Right lobe of liver (tissue), 6 donors: Measurements from ENCODE around the gene KDELR3. TPM values are rescaled to one million over a fixed set of nuclear protein-coding genes. Genes with fewer than 3 reads are reported as not detected.

Source experiments
- ATAC-seq, 4 donors: fragments of 200-7000 bp; cut with Tn5 transposase; one replicate each; pipeline ENCODE4 v1.9.1; 2020; ENCODE audit warnings: mild to moderate bottlenecking in 4 of 4, moderate library complexity in 4 of 4
- DNase-seq, 3 donors: peaks; one replicate each; pipeline ENCODE4 v3.0.0-alpha.2; 2020
- H3K27ac ChIP-seq, 3 donors: fragments of 200-600 bp; one replicate each; pipeline ENCODE4 v1.8.0; 2022
- H3K27me3 ChIP-seq, 2 donors: fragments of 200-600 bp; one replicate each; pipeline ENCODE4 v1.8.0; 2022
- H3K36me3 ChIP-seq, 4 donors: fragments of 200-600 bp; sonication (generic) in 1 of 4; one replicate each; pipeline versions ENCODE4 v1.5.1 to v1.8.0; 2017 to 2022; ENCODE audit warnings: control low read depth in 1 of 4
- H3K4me1 ChIP-seq, 4 donors: fragments of 200-600 bp; sonication (generic) in 1 of 4; one replicate each; pipeline versions ENCODE4 v1.5.1 to v1.8.0; 2017 to 2022; ENCODE audit warnings: control low read depth in 1 of 4
- H3K4me3 ChIP-seq, 3 donors: fragments of 200-600 bp; one replicate each; pipeline ENCODE4 v1.8.0; 2022
- H3K9me3 ChIP-seq, 4 donors: fragments of 200-600 bp; sonication (generic) in 1 of 4; one replicate each; pipeline versions ENCODE4 v1.5.1 to v1.8.0; 2017 to 2022; ENCODE audit warnings: control low read depth in 1 of 4
- POLR2A ChIP-seq: fragments of 450-650 bp; IDR thresholded peaks from one replicate; pipeline ENCODE4 v1.6.1; 2017; ENCODE audit warnings: antibody characterized with exemption, mild to moderate bottlenecking
- WGBS: methylation state at CpG from one replicate; pipeline ENCODE4 v1.1.6; 2018; ENCODE audit warnings: low coverage, low lambda C conversion rate; ENCODE audit not compliant: insufficient coverage; ENCODE audit errors: missing lambda C conversion rate; 5-methylcytosine and 5-hydroxymethylcytosine counted together
- intact Hi-C, 2 donors: fragments of 100-400 bp; cut with DNase I; formaldehyde crosslinking; loops; one replicate each; pipeline versions ENCODE4 v1.11.2 to v1.14.1; 2022
- total RNA-seq, 6 experiments: library from RNA; depleted of rRNA in 2 of 6; stranded (reverse); fragments of >200 nt in 2 of 6; fragmentation: NEBNext Ultra II Directional in 3 of 6; extraction: Animal tissue kit (Norgen Biotek cat#: 25700) in 3 of 6; gene quantifications; one replicate each; pipeline versions ENCODE4 v1.1.0 to v1.2.4, GENCODE V29; 2016 to 2023
- TF ChIP-seq, protein P1 (sequence below), 4 donors: fragments of 200-600 bp in 3 of 4; fragments of 450-650 bp in 1 of 4; IDR thresholded peaks; one replicate each; pipeline versions ENCODE4 v1.5.1 to v1.8.0; 2016 to 2022; ENCODE audit warnings: antibody characterized with exemption in 4 of 4, mild to moderate bottlenecking in 2 of 4
- donor health status: DM: no; HTN: yes; CAD: no.
- donor health status: DM: no; HTN: no; CAD: no.
- donor health status: DM: no; HTN: no; CAD: no.
- donor health status: DM: no; HTN: yes; CAD: no.
- donor health status: DM: no; HTN: yes; CAD: no.

The KDELR3 gene
- total RNA-seq, 6 experiments from 2014 or later = 2.4 to 53.8 (median 12.8) TPM

DNA sequence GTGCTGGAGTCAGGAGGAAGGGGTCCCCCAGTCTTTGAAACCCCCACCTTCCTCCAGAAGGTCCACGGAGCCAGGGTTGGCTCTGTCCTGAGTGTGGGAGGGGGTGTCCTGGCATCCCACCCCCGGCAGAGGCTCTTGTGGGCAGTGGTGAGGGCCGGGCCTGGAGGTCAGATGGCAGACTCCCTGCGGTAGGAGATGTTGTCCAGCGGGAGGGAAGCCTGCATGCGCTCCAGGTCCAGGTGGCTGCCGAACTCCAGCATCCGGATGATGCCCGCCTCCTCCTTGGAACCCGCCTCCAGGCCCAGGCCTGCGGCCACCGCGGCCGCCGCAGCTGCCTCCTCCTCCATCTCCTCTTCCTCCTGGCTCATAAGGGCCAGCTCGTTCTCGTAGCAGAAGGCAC is 41.3 kb upstream of the KDELR3 start:
- H3K4me1 ChIP-seq = peaks cover 0 to 27% (median 10%) of the 10 kb centered on the region in 4 donors
- intact Hi-C loops = no loop called here
- no peak overlapping the region for H3K27ac ChIP-seq
- ATAC-seq (no peak), DNase-seq (no peak)
- H3K36me3 ChIP-seq = no peaks in the 10 kb centered on the region
- TF ChIP-seq, protein P1, sequence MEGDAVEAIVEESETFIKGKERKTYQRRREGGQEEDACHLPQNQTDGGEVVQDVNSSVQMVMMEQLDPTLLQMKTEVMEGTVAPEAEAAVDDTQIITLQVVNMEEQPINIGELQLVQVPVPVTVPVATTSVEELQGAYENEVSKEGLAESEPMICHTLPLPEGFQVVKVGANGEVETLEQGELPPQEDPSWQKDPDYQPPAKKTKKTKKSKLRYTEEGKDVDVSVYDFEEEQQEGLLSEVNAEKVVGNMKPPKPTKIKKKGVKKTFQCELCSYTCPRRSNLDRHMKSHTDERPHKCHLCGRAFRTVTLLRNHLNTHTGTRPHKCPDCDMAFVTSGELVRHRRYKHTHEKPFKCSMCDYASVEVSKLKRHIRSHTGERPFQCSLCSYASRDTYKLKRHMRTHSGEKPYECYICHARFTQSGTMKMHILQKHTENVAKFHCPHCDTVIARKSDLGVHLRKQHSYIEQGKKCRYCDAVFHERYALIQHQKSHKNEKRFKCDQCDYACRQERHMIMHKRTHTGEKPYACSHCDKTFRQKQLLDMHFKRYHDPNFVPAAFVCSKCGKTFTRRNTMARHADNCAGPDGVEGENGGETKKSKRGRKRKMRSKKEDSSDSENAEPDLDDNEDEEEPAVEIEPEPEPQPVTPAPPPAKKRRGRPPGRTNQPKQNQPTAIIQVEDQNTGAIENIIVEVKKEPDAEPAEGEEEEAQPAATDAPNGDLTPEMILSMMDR (IDR thresholded peaks at IDR 0.05) = no peak
- TF ChIP-seq POLR2A = no peak
- WGBS = 75% methylated on average over 2 of the region's 17 CpGs
- H3K4me3 ChIP-seq = no peak overlapping the region
- H3K9me3 ChIP-seq = no peaks in the 10 kb centered on the region
- no peaks in the 10 kb centered on the region for H3K27me3 ChIP-seq

DNA sequence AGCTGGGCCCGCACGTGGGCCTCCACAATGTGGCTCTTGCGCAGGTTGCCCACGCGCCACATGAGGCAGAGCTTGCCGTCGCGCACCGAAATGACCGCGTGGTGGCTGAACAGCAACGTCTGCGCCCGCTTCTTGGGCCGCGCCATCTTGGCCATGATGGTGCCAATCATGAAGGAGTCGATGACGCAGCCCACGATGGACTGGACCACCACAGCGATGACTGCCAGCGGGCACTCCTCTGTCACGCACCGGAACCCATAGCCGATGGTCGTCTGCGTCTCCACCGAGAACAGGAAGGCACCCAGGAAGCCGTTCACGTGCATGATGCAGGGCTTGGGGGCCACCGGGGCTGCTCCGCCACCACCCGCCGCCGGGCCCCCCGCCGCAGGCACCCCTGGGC is 40.4 kb upstream of the KDELR3 start:
- WGBS = 96% methylated on average over 5 of the region's 36 CpGs
- DNase-seq (no peak), ATAC-seq (no peak)
- Histone ChIP-seq H3K4me1 (peaks cover 0 to 22% (median 10%) of the 10 kb centered on the region in 4 donors), H3K4me3 (no peak overlapping the region), H3K27ac (no peak overlapping the region), H3K27me3 (no peaks in the 10 kb centered on the region), H3K36me3 (no peaks in the 10 kb centered on the region), H3K9me3 (no peaks in the 10 kb centered on the region)
- TF ChIP-seq, protein P1 (IDR thresholded peaks at IDR 0.05) = no peak
- no peak for TF ChIP-seq POLR2A
- intact Hi-C loops = no loop called here

DNA sequence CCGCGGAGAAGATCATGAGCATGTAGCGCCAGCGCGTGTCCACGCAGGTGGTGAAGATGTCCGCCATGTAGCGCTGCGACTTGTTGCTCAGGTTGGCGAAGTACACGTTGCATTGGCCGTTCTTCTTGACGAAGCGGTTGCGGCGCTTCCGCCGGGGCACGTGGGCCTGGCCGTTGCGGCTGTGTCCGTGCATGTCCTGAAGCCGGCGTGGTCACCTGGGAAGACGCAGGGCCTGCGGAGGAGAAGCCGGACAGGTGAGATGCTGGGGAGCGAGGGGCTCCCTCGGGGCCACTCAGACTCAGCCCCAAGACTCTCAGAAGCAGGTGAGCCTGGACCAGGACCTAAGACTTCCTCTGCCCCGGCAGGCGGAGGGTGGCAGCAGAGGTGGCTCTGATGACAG is 40.0 kb upstream of the KDELR3 start:
- H3K4me1 ChIP-seq = peaks cover 0 to 17% (median 8%) of the 10 kb centered on the region in 4 donors
- H3K27me3 ChIP-seq = no peaks in the 10 kb centered on the region
- 99% methylated on average over 12 of the region's 31 CpGs for WGBS
- no peak for ATAC-seq
- H3K9me3 ChIP-seq = no peaks in the 10 kb centered on the region
- H3K4me3 ChIP-seq = no peak overlapping the region
- TF ChIP-seq, protein P1 (IDR thresholded peaks at IDR 0.05) = no peak
- no peak for TF ChIP-seq POLR2A
- DNase-seq = no peak
- no peak overlapping the region for H3K27ac ChIP-seq
- no peaks in the 10 kb centered on the region for H3K36me3 ChIP-seq
- intact Hi-C loops = no loop called here

DNA sequence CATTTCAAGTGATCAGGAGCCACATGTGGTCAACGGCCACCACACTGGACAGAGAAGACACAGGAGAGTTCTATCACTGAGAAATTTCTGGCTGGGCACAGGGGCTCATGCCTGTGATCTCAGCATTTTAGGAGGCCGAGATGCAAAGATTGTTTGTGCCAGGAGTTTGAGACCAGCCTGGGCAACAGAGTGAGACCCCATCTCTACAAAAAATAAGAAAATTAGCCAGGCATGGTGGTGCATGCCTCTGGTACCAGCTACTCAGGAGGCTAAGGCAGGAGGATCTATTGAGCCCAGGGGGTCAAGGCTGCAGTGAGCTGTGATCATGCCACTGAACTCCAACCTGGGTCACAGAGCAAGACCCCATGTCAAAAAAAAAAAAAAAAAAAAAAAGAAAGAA is 39.2 kb upstream of the KDELR3 start:
- Histone ChIP-seq H3K9me3 (no peaks in the 10 kb centered on the region), H3K4me3 (no peak overlapping the region), H3K27ac (no peak overlapping the region), H3K4me1 (peaks cover 0 to 9% (median 5%) of the 10 kb centered on the region in 4 donors), H3K27me3 (no peaks in the 10 kb centered on the region), H3K36me3 (no peaks in the 10 kb centered on the region)
- no peak for TF ChIP-seq POLR2A
- TF ChIP-seq, protein P1 (IDR thresholded peaks at IDR 0.05) = no peak
- intact Hi-C loops = no loop called here
- DNase-seq (no peak), ATAC-seq (no peak)
- 91% methylated on average over 1 of the region's 2 CpGs for WGBS
